T-helper 17 cell (primary cell): ENCODE data around the gene EMILIN2. TPM values are rescaled to one million over a fixed set of nuclear protein-coding genes. Genes with fewer than 3 reads are reported as not detected.
A peak's percentile ranks its signal among the peaks of the same experiment; 100 is the strongest.
"Not testable (repeated sequence)": the region's sequence is repeated elsewhere in the genome, so short reads cannot be mapped to it uniquely, and the experiment has no call there.

Experiments used
- ATAC-seq: fragments of 150-1000 bp; cut with Tn5 transposase; 2 replicates; pipeline ENCODE4 v1.10.0; 2021; ENCODE audit warnings: mild to moderate bottlenecking, moderate library complexity
- DNase-seq, 3 donors: peaks; one replicate each; pipeline versions ENCODE4 v3.0.0 to v3.0.0-alpha.2; 2020 to 2021
- H3K9me3 ChIP-seq: one replicate; pipeline ENCODE4 v1.7.0; 2013; ENCODE audit warnings: low read length, mild to moderate bottlenecking; ENCODE audit not compliant: control insufficient read depth, poor library complexity, severe bottlenecking
- H3K27ac Mint-ChIP-seq: one replicate; pipeline ENCODE4 v1.8.0; 2022; ENCODE audit warnings: mild to moderate bottlenecking, moderate library complexity, mixed read lengths
- H3K27me3 Mint-ChIP-seq: one replicate; pipeline ENCODE4 v1.8.0; 2022; ENCODE audit warnings: mixed read lengths
- H3K36me3 Mint-ChIP-seq: one replicate; pipeline ENCODE4 v1.8.0; 2022; ENCODE audit warnings: low read depth, mixed read lengths
- H3K4me1 Mint-ChIP-seq: one replicate; pipeline ENCODE4 v1.8.0; 2022; ENCODE audit warnings: mild to moderate bottlenecking, mixed read lengths
- H3K4me3 Mint-ChIP-seq: one replicate; pipeline ENCODE4 v1.8.0; 2022; ENCODE audit warnings: mild to moderate bottlenecking, moderate library complexity, mixed read lengths
- total RNA-seq, 4 donors: library from RNA in 2 of 4; stranded (reverse) in 2 of 4; gene quantifications; one replicate each; pipeline ENCODE4 v1.2.3 and lab custom pipeline; 2022 to 2026

Gene EMILIN2
- total RNA-seq, 2 donors from 2014 or later, result 5.8 to 9.9 TPM

GRCh38 chr18:2824865-2825264 is 21.9 kb upstream of the EMILIN2 start:
- Mint-ChIP-seq H3K4me1 (peaks cover 3% of the 10 kb centered on the region), H3K4me3 (no peak overlapping the region), H3K36me3 (no peaks in the 10 kb centered on the region), H3K27me3 (no peaks in the 10 kb centered on the region), H3K27ac (no peak overlapping the region)
- DNase-seq (no peak), ATAC-seq (no peak)
- no peaks in the 10 kb centered on the region for H3K9me3 ChIP-seq

- Mint-ChIP-seq H3K36me3 (no peaks in the 10 kb centered on the region), H3K27me3 (no peaks in the 10 kb centered on the region), H3K4me3 (no peak overlapping the region), H3K4me1 (peaks cover 3% of the 10 kb centered on the region), H3K27ac (no peak overlapping the region)
- H3K9me3 ChIP-seq, result no peaks in the 10 kb centered on the region
- no peak for DNase-seq
- ATAC-seq, result no peak
Observed at GRCh38 chr18:2825613-2826175, 21.1 kb upstream of the EMILIN2 start.

- no peaks in the 10 kb centered on the region for H3K27me3 Mint-ChIP-seq
- peaks cover 3% of the 10 kb centered on the region for H3K4me1 Mint-ChIP-seq
- no peak overlapping the region for H3K27ac Mint-ChIP-seq
- H3K36me3 Mint-ChIP-seq, result no peaks in the 10 kb centered on the region
- no peak for DNase-seq
- H3K4me3 Mint-ChIP-seq, result no peak overlapping the region
- no peak for ATAC-seq
- H3K9me3 ChIP-seq, result no peaks in the 10 kb centered on the region
Observed at GRCh38 chr18:2826581-2826980, 20.2 kb upstream of the EMILIN2 start.

- no peaks in the 10 kb centered on the region for H3K9me3 ChIP-seq
- DNase-seq (no peak), ATAC-seq (no peak)
- Mint-ChIP-seq H3K4me1 (peaks cover 3% of the 10 kb centered on the region), H3K27me3 (no peaks in the 10 kb centered on the region), H3K27ac (no peak overlapping the region), H3K36me3 (no peaks in the 10 kb centered on the region), H3K4me3 (no peak overlapping the region)
Observed at GRCh38 chr18:2827061-2827460, 19.7 kb upstream of the EMILIN2 start.

- H3K36me3 Mint-ChIP-seq, H3K4me1 Mint-ChIP-seq, H3K27me3 Mint-ChIP-seq: not testable (repeated sequence)
Observed at GRCh38 chr18:2836118-2836517, 10.7 kb upstream of the EMILIN2 start.

GRCh38 chr18:2837290-2837689 is 9.5 kb upstream of the EMILIN2 start:
- ATAC-seq, H3K4me1 Mint-ChIP-seq, H3K4me3 Mint-ChIP-seq, H3K9me3 ChIP-seq, DNase-seq, H3K27ac Mint-ChIP-seq, H3K27me3 Mint-ChIP-seq, H3K36me3 Mint-ChIP-seq: not testable (repeated sequence)

More at GRCh38 chr18:2836118-2836517, 10.7 kb upstream of the EMILIN2 start:
- not testable (repeated sequence) for ATAC-seq, DNase-seq, H3K27ac Mint-ChIP-seq, H3K9me3 ChIP-seq, H3K4me3 Mint-ChIP-seq

- Mint-ChIP-seq H3K4me1 (no peaks in the 10 kb centered on the region), H3K36me3 (no peaks in the 10 kb centered on the region), H3K27ac (no peak overlapping the region), H3K27me3 (no peaks in the 10 kb centered on the region), H3K4me3 (no peak overlapping the region)
- no peak for DNase-seq
- ATAC-seq, result no peak
- H3K9me3 ChIP-seq, result no peaks in the 10 kb centered on the region
Observed at GRCh38 chr18:2839202-2839601, 7.6 kb upstream of the EMILIN2 start.

GRCh38 chr18:2840521-2840920 is 6.3 kb upstream of the EMILIN2 start:
- no peak for ATAC-seq
- Mint-ChIP-seq H3K4me3 (no peak overlapping the region), H3K36me3 (no peaks in the 10 kb centered on the region), H3K27ac (no peak overlapping the region), H3K27me3 (no peaks in the 10 kb centered on the region), H3K4me1 (no peaks in the 10 kb centered on the region)
- H3K9me3 ChIP-seq, result no peaks in the 10 kb centered on the region
- DNase-seq, result no peak

- peaks cover 9% of the 10 kb centered on the region for H3K27me3 Mint-ChIP-seq
- H3K36me3 Mint-ChIP-seq, result no peaks in the 10 kb centered on the region
- no peak overlapping the region for H3K4me3 Mint-ChIP-seq
- no peaks in the 10 kb centered on the region for H3K9me3 ChIP-seq
- H3K27ac Mint-ChIP-seq, result no peak overlapping the region
- DNase-seq (no peak), ATAC-seq (no peak)
- peaks cover 11% of the 10 kb centered on the region for H3K4me1 Mint-ChIP-seq
Observed at GRCh38 chr18:2843146-2843545, 3.7 kb upstream of the EMILIN2 start.

- no peak for ATAC-seq
- H3K4me3 Mint-ChIP-seq, result no peak overlapping the region
- H3K27me3 Mint-ChIP-seq, result peaks cover 22% of the 10 kb centered on the region
Observed at GRCh38 chr18:2845172-2845571, 1.6 kb upstream of the EMILIN2 start.

GRCh38 chr18:2847317-2848246 is 776 bp downstream of the EMILIN2 start:
- H3K27ac Mint-ChIP-seq, result no peak overlapping the region
- no peaks in the 10 kb centered on the region for H3K36me3 Mint-ChIP-seq
- peak; percentile 68 for ATAC-seq
- peak in 2 of 3 donors; percentile 13 to 15 for DNase-seq
- no peaks in the 10 kb centered on the region for H3K9me3 ChIP-seq
- peaks cover 16% of the 10 kb centered on the region for H3K4me1 Mint-ChIP-seq
- H3K4me3 Mint-ChIP-seq, result peak overlapping the region; percentile 90
- peaks cover 45% of the 10 kb centered on the region for H3K27me3 Mint-ChIP-seq

More at GRCh38 chr18:2845172-2845571, 1.6 kb upstream of the EMILIN2 start:
- H3K9me3 ChIP-seq, result no peaks in the 10 kb centered on the region
- Mint-ChIP-seq H3K36me3 (no peaks in the 10 kb centered on the region), H3K4me1 (peaks cover 16% of the 10 kb centered on the region), H3K27ac (no peak overlapping the region)
- no peak for DNase-seq

- no peak for ATAC-seq
Observed at GRCh38 chr18:2848247-2849246, 1.7 kb downstream of the EMILIN2 start.

GRCh38 chr18:2850816-2851215 is 4.0 kb downstream of the EMILIN2 start:
- ATAC-seq, result no peak
- H3K27ac Mint-ChIP-seq, result no peak overlapping the region
- H3K4me3 Mint-ChIP-seq, result no peak overlapping the region
- no peaks in the 10 kb centered on the region for H3K36me3 Mint-ChIP-seq
- H3K9me3 ChIP-seq, result no peaks in the 10 kb centered on the region
- peaks cover 60% of the 10 kb centered on the region for H3K27me3 Mint-ChIP-seq
- H3K4me1 Mint-ChIP-seq, result peaks cover 18% of the 10 kb centered on the region
- no peak for DNase-seq

More at GRCh38 chr18:2848247-2849246, 1.7 kb downstream of the EMILIN2 start:
- H3K4me3 Mint-ChIP-seq, result peak overlapping the region; percentile 90
- H3K9me3 ChIP-seq, result no peaks in the 10 kb centered on the region
- no peak for DNase-seq
- H3K36me3 Mint-ChIP-seq, result no peaks in the 10 kb centered on the region
- H3K27ac Mint-ChIP-seq, result no peak overlapping the region
- peaks cover 16% of the 10 kb centered on the region for H3K4me1 Mint-ChIP-seq
- peaks cover 54% of the 10 kb centered on the region for H3K27me3 Mint-ChIP-seq
